ENCODE measurements around the gene FAM184A. TPM values are rescaled to one million over a fixed set of nuclear protein-coding genes. Genes with fewer than 3 reads are reported as not detected.

The FAM184A gene
- total and polyA plus RNA-seq, 2 of the 13 experiments (the other 11 are each of a cell fraction or from before 2014, with no cell fraction given), result 7.0 to 18.0 TPM

DNA sequence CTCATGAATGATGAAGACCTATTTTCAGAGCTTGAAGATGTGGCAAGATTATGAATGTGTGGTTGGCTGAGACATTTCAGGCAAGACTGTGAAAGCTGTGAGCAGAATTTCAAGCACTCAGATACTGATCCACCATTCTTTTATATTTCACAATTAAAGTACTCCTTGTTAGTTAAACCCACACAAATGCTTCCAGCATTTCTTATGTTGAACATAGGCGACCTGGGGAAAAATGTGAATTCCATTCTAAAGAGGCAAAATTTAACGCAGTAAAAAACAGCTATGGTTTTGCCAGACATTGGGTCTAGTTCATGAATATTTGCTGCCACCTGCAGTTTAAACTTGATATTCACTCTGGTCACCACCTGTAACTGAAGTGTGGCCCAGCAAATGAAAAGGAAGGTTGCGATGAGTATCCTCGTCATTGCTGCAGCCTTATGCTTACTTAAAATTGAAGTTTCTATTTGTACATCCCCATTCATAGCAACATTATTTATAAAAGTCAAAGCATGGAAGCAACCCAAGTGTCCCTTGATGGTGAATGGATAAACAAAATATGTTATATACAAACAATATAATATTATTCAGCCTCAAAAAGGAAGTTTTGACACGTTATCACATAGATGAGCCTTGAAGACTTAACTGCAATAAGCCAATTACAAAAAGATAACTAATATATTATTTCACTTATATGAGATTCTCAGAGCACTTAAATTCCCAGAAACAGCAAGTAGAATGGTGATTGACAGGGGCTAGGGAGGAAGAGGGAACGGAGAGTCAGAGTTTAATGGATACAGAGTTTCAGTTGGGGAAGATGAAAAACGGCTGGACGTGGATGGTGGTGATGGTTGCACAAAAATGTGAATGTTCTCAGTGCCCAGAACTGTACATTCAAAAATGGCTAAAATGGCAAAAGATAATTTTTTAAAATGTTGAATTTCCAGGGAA lies 32.4 kb upstream of the FAM184A start (continued):
- TF ChIP-seq LCORL (IDR thresholded peaks at IDR 0.05), result no peak
- TF ChIP-seq LCORL (CRISPR knock-in tag; IDR thresholded peaks at IDR 0.05), result no peak
- TF ChIP-seq ZNF841 (CRISPR knock-in tag; IDR thresholded peaks at IDR 0.05; ENCODE audit: borderline replicate concordance), result no peak
- TF ChIP-seq, protein P1, sequence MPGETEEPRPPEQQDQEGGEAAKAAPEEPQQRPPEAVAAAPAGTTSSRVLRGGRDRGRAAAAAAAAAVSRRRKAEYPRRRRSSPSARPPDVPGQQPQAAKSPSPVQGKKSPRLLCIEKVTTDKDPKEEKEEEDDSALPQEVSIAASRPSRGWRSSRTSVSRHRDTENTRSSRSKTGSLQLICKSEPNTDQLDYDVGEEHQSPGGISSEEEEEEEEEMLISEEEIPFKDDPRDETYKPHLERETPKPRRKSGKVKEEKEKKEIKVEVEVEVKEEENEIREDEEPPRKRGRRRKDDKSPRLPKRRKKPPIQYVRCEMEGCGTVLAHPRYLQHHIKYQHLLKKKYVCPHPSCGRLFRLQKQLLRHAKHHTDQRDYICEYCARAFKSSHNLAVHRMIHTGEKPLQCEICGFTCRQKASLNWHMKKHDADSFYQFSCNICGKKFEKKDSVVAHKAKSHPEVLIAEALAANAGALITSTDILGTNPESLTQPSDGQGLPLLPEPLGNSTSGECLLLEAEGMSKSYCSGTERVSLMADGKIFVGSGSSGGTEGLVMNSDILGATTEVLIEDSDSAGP (CRISPR knock-in tag; IDR thresholded peaks at IDR 0.05; ENCODE audit: borderline replicate concordance), result no peak
- TF ChIP-seq NFE2L2 (IDR thresholded peaks at IDR 0.05; ENCODE audit: low read length), result no peak
- no peak for TF ChIP-seq ZNF691 (CRISPR knock-in tag; IDR thresholded peaks at IDR 0.05; ENCODE audit: borderline replicate concordance, low read depth)
- no peak for TF ChIP-seq KAT7 (CRISPR knock-in tag; IDR thresholded peaks at IDR 0.05; ENCODE audit: borderline replicate concordance)
- TF ChIP-seq TBX3 (IDR thresholded peaks at IDR 0.05; ENCODE audit: borderline replicate concordance), result no peak
- TF ChIP-seq FOXP4 (CRISPR knock-in tag; IDR thresholded peaks at IDR 0.05), result no peak
- TF ChIP-seq ZNF432 (CRISPR knock-in tag; IDR thresholded peaks at IDR 0.05; ENCODE audit: borderline replicate concordance), result no peak
- TF ChIP-seq ZNF230 (CRISPR knock-in tag; IDR thresholded peaks at IDR 0.05), result no peak
- TF ChIP-seq SOX5 (CRISPR knock-in tag; IDR thresholded peaks at IDR 0.05; ENCODE audit: borderline replicate concordance), result no peak
- peak; percentile 31; the same call in 1 of the 2 replicates for TF ChIP-seq YEATS2 (CRISPR knock-in tag; IDR thresholded peaks at IDR 0.05; ENCODE audit: borderline replicate concordance)
- TF ChIP-seq LBX2 (CRISPR knock-in tag; IDR thresholded peaks at IDR 0.05; ENCODE audit: borderline replicate concordance), result no peak
- TF ChIP-seq ZNF709 (CRISPR knock-in tag; IDR thresholded peaks at IDR 0.05), result no peak
- TF ChIP-seq ZNF18 (CRISPR knock-in tag; IDR thresholded peaks at IDR 0.05; ENCODE audit: insufficient replicate concordance), result no peak
- TF ChIP-seq, protein P2, sequence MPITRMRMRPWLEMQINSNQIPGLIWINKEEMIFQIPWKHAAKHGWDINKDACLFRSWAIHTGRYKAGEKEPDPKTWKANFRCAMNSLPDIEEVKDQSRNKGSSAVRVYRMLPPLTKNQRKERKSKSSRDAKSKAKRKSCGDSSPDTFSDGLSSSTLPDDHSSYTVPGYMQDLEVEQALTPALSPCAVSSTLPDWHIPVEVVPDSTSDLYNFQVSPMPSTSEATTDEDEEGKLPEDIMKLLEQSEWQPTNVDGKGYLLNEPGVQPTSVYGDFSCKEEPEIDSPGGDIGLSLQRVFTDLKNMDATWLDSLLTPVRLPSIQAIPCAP (CRISPR knock-in tag; IDR thresholded peaks at IDR 0.05; ENCODE audit: low read depth), result no peak
- TF ChIP-seq FOXM1 (CRISPR knock-in tag; IDR thresholded peaks at IDR 0.05), result no peak
- TF ChIP-seq ZGPAT (CRISPR knock-in tag; IDR thresholded peaks at IDR 0.05), result no peak
- TF ChIP-seq NPAS2 (CRISPR knock-in tag; IDR thresholded peaks at IDR 0.05; ENCODE audit: borderline replicate concordance), result no peak
